ENCODE measurements around the gene MOBP.

- no peak for TF ChIP-seq EZH2 (IDR thresholded peaks at IDR 0.05; ENCODE audit: low read length, unreplicated experiment)
- TF ChIP-seq, protein P1, sequence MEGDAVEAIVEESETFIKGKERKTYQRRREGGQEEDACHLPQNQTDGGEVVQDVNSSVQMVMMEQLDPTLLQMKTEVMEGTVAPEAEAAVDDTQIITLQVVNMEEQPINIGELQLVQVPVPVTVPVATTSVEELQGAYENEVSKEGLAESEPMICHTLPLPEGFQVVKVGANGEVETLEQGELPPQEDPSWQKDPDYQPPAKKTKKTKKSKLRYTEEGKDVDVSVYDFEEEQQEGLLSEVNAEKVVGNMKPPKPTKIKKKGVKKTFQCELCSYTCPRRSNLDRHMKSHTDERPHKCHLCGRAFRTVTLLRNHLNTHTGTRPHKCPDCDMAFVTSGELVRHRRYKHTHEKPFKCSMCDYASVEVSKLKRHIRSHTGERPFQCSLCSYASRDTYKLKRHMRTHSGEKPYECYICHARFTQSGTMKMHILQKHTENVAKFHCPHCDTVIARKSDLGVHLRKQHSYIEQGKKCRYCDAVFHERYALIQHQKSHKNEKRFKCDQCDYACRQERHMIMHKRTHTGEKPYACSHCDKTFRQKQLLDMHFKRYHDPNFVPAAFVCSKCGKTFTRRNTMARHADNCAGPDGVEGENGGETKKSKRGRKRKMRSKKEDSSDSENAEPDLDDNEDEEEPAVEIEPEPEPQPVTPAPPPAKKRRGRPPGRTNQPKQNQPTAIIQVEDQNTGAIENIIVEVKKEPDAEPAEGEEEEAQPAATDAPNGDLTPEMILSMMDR (conservative IDR thresholded peaks at IDR 0.05; ENCODE audit: low read depth, low read length) = no peak
- no peak for TF ChIP-seq EZH2phosphoT487 (IDR thresholded peaks at IDR 0.05; ENCODE audit: borderline replicate concordance, low read length)
These were observed 35.1 kb upstream of the MOBP start for GRCh38 chr3:39432342-39432741.

Measured in PC-3 (cell line).